ENCODE measurements around the gene AMDHD2.

Gene AMDHD2

GRCh38 chr16:2483939-2484897 lies 36.0 kb upstream of the AMDHD2 start:
- no peak for DNase-seq

- DNase-seq = no peak
Observed at GRCh38 chr16:2484898-2485508, 35.2 kb upstream of the AMDHD2 start.

- peak in 1 of 14 donors; percentile 64 for DNase-seq
Observed at GRCh38 chr16:2485811-2486507, 34.2 kb upstream of the AMDHD2 start.

- peak in 7 of 14 donors; percentile 15 to 73 (median 29) for DNase-seq
Observed at GRCh38 chr16:2486645-2487516, 33.3 kb upstream of the AMDHD2 start.

- DNase-seq = no peak
Observed at GRCh38 chr16:2487517-2487842, 32.7 kb upstream of the AMDHD2 start.

GRCh38 chr16:2487903-2488531 lies 32.2 kb upstream of the AMDHD2 start:
- DNase-seq = no peak

GRCh38 chr16:2489581-2489980 lies 30.6 kb upstream of the AMDHD2 start:
- DNase-seq = no peak

GRCh38 chr16:2490190-2491105 lies 29.7 kb upstream of the AMDHD2 start:
- DNase-seq = peak in 1 of 14 donors; percentile 69

- no peak for DNase-seq
Observed at GRCh38 chr16:2492292-2492691, 27.9 kb upstream of the AMDHD2 start.

GRCh38 chr16:2493605-2494004 lies 26.6 kb upstream of the AMDHD2 start:
- DNase-seq = no peak

GRCh38 chr16:2494616-2495015 lies 25.6 kb upstream of the AMDHD2 start:
- no peak for DNase-seq

GRCh38 chr16:2495041-2495440 lies 25.1 kb upstream of the AMDHD2 start:
- DNase-seq = no peak

GRCh38 chr16:2496223-2497115 lies 23.7 kb upstream of the AMDHD2 start:
- DNase-seq = no peak

- DNase-seq = peak in 1 of 14 donors; percentile 30
Observed at GRCh38 chr16:2497116-2497630, 23.0 kb upstream of the AMDHD2 start.

- DNase-seq = no peak
Observed at GRCh38 chr16:2497695-2498484, 22.3 kb upstream of the AMDHD2 start.

- DNase-seq = peak in 1 of 14 donors; percentile 38
Observed at GRCh38 chr16:2498531-2499253, 21.5 kb upstream of the AMDHD2 start.

- no peak for DNase-seq
Observed at GRCh38 chr16:2499454-2499853, 20.7 kb upstream of the AMDHD2 start.
